Coronary artery (tissue), 2 donors: ENCODE measurements around the gene CELF2.
"Not testable (repeated sequence)": the region's sequence is repeated elsewhere in the genome, so short reads cannot be mapped to it uniquely, and the experiment has no call there.

ENCODE experiments used
- DNase-seq: peaks from one replicate; pipeline ENCODE4 v3.0.0-alpha.2; 2017; ENCODE audit warnings: low spot score
- H3K27ac ChIP-seq, 2 donors: fragments of 200-600 bp; sonication (generic); one replicate each; pipeline ENCODE4 v1.5.1; 2016 to 2019
- H3K4me3 ChIP-seq: fragments of 200-600 bp; sonication (generic); 2 replicates; pipeline ENCODE4 v1.5.1; 2016; ENCODE audit warnings: mild to moderate bottlenecking, moderate library complexity
- TF ChIP-seq, protein P1 (sequence below): fragments of 200-600 bp; sonication (generic); IDR thresholded peaks from one replicate; pipeline ENCODE4 v1.5.1; 2019; ENCODE audit warnings: antibody characterized with exemption

CELF2 gene

DNA sequence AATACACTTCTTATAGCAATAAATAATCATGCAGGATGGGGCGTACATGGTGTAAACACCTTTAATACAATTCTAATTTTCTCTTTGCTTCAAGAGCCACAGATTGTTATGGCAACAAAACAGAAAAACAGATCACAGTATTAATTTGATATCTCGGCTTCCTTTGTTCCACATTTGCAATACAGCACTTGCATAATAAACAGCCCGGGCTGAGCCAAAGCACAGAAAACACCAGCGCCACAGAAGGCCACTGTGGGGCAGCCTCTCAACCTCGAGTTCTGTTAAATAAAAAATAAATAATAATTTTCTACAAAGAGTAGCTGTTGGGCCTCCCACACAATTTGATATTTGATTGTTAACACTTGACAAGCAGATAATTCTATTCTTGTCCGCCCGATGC lies 337.9 kb downstream of the CELF2 start:
- no peak overlapping the region for H3K27ac ChIP-seq
- H3K4me3 ChIP-seq: no peak overlapping the region
- TF ChIP-seq, protein P1, sequence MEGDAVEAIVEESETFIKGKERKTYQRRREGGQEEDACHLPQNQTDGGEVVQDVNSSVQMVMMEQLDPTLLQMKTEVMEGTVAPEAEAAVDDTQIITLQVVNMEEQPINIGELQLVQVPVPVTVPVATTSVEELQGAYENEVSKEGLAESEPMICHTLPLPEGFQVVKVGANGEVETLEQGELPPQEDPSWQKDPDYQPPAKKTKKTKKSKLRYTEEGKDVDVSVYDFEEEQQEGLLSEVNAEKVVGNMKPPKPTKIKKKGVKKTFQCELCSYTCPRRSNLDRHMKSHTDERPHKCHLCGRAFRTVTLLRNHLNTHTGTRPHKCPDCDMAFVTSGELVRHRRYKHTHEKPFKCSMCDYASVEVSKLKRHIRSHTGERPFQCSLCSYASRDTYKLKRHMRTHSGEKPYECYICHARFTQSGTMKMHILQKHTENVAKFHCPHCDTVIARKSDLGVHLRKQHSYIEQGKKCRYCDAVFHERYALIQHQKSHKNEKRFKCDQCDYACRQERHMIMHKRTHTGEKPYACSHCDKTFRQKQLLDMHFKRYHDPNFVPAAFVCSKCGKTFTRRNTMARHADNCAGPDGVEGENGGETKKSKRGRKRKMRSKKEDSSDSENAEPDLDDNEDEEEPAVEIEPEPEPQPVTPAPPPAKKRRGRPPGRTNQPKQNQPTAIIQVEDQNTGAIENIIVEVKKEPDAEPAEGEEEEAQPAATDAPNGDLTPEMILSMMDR: no peak
- DNase-seq: no peak

DNA sequence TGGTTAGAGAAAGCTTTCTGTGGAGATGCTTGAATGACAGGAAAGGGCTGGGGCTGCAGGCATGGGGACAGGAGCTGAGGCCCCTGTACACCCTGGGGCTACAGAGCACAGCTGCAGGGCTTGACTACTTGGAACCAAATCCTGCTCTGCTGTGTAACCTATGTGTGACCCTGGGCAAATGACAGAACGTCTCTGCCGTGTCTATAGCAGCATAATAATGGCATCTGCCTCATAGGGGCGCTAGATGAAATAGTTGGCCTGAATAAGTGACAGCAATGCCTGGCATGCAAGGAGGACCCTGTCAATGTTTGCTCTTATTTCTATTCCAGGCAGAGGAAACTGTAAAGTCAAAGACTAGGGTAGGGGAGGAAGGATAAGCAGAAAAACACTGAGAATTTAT lies 339.8 kb downstream of the CELF2 start:
- H3K27ac ChIP-seq: no peak overlapping the region
- H3K4me3 ChIP-seq: no peak overlapping the region
- no peak for DNase-seq
- TF ChIP-seq, protein P1: no peak

DNA sequence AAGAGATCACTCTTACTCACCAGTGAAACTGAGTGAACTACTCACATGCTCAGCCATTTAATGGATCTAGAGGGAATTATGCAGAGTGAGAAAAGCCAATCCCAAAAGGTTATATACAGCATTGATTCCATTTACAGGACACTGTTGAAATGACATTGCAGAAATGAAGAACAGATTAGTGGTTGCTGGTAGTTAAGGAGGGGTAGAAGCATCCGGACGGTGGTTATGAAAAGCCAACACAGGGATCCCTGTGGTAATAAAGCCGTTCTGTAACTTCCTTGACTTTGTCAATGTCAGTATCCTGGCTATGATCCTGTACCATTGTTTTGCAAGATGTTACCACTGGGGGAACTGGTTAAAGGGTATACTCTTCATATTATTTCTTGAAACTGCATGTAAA lies 340.3 kb downstream of the CELF2 start:
- DNase-seq: no peak
- TF ChIP-seq, protein P1: no peak

DNA sequence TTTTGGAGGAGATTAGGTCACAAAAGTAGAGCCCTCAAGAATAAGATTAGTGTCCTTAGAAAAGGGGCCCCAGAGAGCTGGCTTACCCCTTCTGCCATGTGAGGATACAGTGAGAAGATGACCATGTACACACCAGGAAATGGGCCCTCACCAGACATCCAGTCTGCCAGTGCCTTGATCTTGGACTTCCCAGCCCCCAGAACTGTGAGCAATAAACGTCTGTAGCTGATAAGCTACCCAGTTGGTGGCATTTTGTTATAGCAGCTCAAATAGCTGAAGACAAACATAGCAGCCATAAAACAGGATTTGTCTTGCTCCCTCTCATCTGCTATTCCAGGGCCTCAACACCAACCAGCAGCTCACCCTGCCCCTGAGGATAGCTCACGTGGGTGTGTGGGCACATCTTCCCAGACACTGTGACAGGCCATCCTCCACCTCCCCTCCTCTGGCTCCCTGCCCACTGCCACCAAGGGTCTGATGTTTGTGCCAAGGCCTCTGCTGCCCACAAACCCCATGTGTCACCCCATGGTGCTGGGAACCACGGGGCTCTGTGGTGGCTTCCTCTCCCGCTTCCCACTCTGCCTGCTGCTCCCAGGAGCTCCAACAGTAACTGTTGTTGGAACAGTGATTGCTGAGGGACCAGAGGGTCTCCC lies 341.4 kb downstream of the CELF2 start:
- TF ChIP-seq, protein P1: no peak
- no peak overlapping the region for H3K27ac ChIP-seq
- DNase-seq: no peak

More for the DNA sequence above, 340.3 kb downstream of the CELF2 start:
- Histone ChIP-seq H3K4me3 (no peak overlapping the region), H3K27ac (no peak overlapping the region)

DNA sequence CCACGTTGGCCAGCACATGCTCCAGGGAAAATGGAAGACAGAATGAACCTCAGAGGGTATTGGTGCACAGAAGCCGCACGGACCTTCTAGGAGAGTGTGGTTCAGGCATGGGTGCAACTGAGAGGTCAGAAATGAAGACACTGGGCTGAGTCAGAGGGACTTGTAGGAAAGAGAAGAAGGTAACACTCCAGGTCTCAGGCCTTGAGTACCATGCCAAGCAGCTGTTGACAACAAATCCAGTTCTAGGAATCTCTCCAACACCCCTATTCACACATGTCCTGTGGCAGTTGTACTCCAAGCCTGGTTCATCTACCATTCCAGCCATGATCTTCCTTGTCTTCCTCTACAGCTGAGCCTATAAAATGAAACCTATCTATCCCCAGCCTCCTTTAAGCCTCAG lies 342.2 kb downstream of the CELF2 start:
- DNase-seq: no peak
- TF ChIP-seq, protein P1: no peak
- no peak overlapping the region for H3K27ac ChIP-seq
- H3K4me3 ChIP-seq: no peak overlapping the region

More for the DNA sequence above, 341.4 kb downstream of the CELF2 start:
- H3K4me3 ChIP-seq: no peak overlapping the region

DNA sequence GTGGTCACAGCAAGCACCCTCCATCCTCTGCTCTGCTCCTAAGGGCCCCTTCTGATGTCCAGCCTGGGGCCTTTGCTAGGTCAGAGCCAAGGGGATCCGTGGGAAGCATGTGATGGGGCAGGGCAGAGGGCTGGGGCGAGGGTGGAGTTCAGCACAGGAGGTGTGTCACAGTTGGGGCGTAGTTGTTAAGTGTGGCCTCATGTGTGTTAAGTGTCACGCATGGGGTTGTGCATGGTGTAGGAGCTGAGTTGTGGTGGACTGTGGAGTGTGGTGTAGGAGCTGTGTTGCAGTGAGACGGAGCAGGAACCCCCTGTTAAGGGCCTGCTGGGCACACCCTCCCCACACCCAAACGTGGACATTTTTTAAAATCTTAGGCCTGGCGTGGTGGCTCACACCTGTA lies 345.8 kb downstream of the CELF2 start:
- H3K27ac ChIP-seq: no peak overlapping the region
- TF ChIP-seq, protein P1: no peak
- no peak for DNase-seq
- no peak overlapping the region for H3K4me3 ChIP-seq

DNA sequence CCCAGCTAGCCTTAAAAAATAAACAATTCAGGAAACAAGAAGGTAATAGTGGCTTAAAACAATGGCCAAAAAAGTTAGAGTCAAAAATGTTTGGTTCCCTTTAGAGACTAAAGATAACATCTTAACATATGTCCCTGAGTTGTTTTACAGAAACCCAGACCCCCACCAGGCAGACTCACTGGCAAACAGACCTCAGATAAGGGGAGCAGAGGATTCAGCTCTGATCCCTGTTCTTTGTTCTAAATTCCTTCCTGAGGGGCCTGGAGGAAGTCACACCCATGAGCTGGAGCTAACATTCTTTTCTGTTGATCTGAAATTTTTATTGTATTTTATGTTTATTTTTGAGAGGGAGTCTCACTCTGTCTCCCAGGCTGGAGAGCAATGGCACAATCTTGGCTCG lies 346.6 kb downstream of the CELF2 start:
- TF ChIP-seq, protein P1: no peak
- Histone ChIP-seq H3K27ac (no peak overlapping the region), H3K4me3 (no peak overlapping the region)
- DNase-seq: no peak

DNA sequence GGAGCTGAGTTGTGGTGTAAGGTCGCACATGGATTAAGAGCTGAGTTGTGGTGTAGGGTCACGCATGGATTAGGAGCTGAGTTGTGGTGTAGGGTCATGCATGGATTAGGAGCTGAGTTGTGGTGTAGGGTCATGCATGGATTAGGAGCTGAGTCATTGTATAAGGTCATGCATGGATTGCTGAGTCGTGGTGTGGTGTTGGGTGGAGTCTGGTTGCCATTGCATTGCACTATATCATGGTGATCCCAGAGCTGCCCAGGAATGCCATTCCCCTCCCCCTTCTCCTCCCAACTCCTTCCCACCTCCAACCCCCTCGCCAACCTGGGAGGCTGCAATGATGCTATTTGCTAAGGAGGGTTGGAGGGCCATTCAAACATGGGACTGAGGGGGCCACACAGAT lies 349.2 kb downstream of the CELF2 start:
- H3K27ac ChIP-seq, DNase-seq, H3K4me3 ChIP-seq: not testable (repeated sequence)
